Heart left ventricle (tissue), 16 donors: ENCODE results near the gene LGR6. TPM values are rescaled to one million over a fixed set of nuclear protein-coding genes. Genes with fewer than 3 reads are reported as not detected.

Source experiments
- ATAC-seq, 4 donors: fragments of 200-7000 bp; cut with Tn5 transposase; one replicate each; pipeline ENCODE4 v1.9.1; 2020 to 2022; ENCODE audit warnings: moderate library complexity in 4 of 4, mild to moderate bottlenecking in 3 of 4, moderate number of reproducible peaks in 1 of 4
- DNase-seq, 5 donors: peaks; one replicate each; pipeline ENCODE4 v3.0.0-alpha.2; 2020
- H3K27ac ChIP-seq, 12 donors: fragments of 200-600 bp; sonication (generic) in 4 of 12; one replicate each; pipeline versions ENCODE4 v1.5.0 to v1.8.0; 2016 to 2022; ENCODE audit warnings: mild to moderate bottlenecking in 2 of 12
- H3K27me3 ChIP-seq, 9 donors: fragments of 200-600 bp; sonication (generic) in 2 of 9; one replicate each; pipeline versions ENCODE4 v1.5.1 to v1.8.0; 2016 to 2022; ENCODE audit warnings: mild to moderate bottlenecking in 3 of 9
- H3K36me3 ChIP-seq, 9 donors: fragments of 200-600 bp; sonication (generic) in 2 of 9; one replicate each; pipeline versions ENCODE4 v1.5.0 to v1.8.0; 2018 to 2022; ENCODE audit warnings: mild to moderate bottlenecking in 2 of 9
- H3K4me1 ChIP-seq, 12 donors: fragments of 200-600 bp; sonication (generic) in 4 of 12; one replicate each; pipeline versions ENCODE4 v1.5.0 to v1.8.0; 2016 to 2022; ENCODE audit warnings: mild to moderate bottlenecking in 3 of 12
- H3K4me3 ChIP-seq, 12 donors: fragments of 200-600 bp; sonication (generic) in 4 of 12; one replicate each; pipeline versions ENCODE4 v1.5.0 to v1.8.0; 2017 to 2022; ENCODE audit warnings: mild to moderate bottlenecking in 9 of 12, moderate library complexity in 4 of 12
- H3K9me3 ChIP-seq, 12 donors: fragments of 200-600 bp; sonication (generic) in 4 of 12; one replicate each; pipeline versions ENCODE4 v1.5.0 to v1.8.0; 2016 to 2022; ENCODE audit warnings: mild to moderate bottlenecking in 1 of 12
- CTCF ChIP-seq, 12 donors: fragments of 200-600 bp; sonication (generic) in 4 of 12; IDR thresholded peaks; one replicate each; pipeline versions ENCODE4 v1.5.0 to v1.8.0; 2018 to 2022; ENCODE audit warnings: antibody characterized with exemption in 12 of 12, mild to moderate bottlenecking in 5 of 12
- POLR2A ChIP-seq, 2 donors: fragments of 450-650 bp; IDR thresholded peaks; one replicate each; pipeline ENCODE4 v1.6.1; 2017; ENCODE audit warnings: antibody characterized with exemption in 2 of 2, mild to moderate bottlenecking in 2 of 2, moderate library complexity in 2 of 2
- whole genome bisulfite sequencing, 4 donors: extraction: QIAGEN DNeasy Blood & Tissue Kit in 2 of 4; methylation state at CpG; one replicate each; pipeline versions ENCODE4 v1.1.5 to v1.1.7; 2013 to 2018; 5-methylcytosine and 5-hydroxymethylcytosine counted together
- intact Hi-C, 10 donors: fragments of 100-400 bp; cut with DNase I; formaldehyde crosslinking; loops; one replicate each; pipeline versions ENCODE4 v1.11.1 to v1.14.2; 2022
- polyA plus RNA-seq, 2 donors: library from polyadenylated mRNA; stranded (reverse); fragments of 200-250 nt; gene quantifications; one replicate each; pipeline ENCODE4 v1.2.3, GENCODE V29; 2013
- total RNA-seq, 9 donors: library from RNA; depleted of rRNA in 2 of 9; stranded (reverse); fragments of >200 nt in 2 of 9; fragmentation: NEBNext Ultra II Directional in 3 of 9; extraction: Animal tissue kit (Norgen Biotek cat#: 25700) in 3 of 9; gene quantifications; one replicate each; pipeline versions ENCODE4 v1.1.0 to v1.2.4, GENCODE V29; 2016 to 2023
- donor health status: ischemic (EF 13 %, LVEDD 7.1; RV severe dilation, severe dysfunction).
- donor health status: healthy with polysubstance abuse.
- donor health status: DM: no; HTN: yes; CAD: no.
- donor health status: DM: no; HTN: no; CAD: no.
- donor health status: ischemic (EF 25% LVEDD 6.9; RV normal size, moderate dysfunction).
- donor health status: ischemic (EF 25% LVEDD 5.7; RV mildly dilated, moderate dysfunction).
- donor health status: healthy.
- donor health status: DM: yes; HTN: yes; CAD: no.
- donor health status: ischemic (EF 35%, LVEDD 5.7; RV mildly dilated, moderate dysfunction).
- donor health status: nonischemic (EF 11% LVEDD 7.7; RV severe dilation, severe dysfunction).
- donor health status: DM: yes; HTN: yes; CAD: no.
- donor health status: PGD.
- donor health status: ischemic (EF 29% LVEDD 5.4; RV normal size, mild dysfunction).
- donor health status: nonischemic (EF 23%, LVEDD 6.1; RV moderate dilation, normal function).

Gene LGR6
- total and polyA plus RNA-seq, 11 donors, result 0.29 to 3.5 (median 1.7) TPM

DNA sequence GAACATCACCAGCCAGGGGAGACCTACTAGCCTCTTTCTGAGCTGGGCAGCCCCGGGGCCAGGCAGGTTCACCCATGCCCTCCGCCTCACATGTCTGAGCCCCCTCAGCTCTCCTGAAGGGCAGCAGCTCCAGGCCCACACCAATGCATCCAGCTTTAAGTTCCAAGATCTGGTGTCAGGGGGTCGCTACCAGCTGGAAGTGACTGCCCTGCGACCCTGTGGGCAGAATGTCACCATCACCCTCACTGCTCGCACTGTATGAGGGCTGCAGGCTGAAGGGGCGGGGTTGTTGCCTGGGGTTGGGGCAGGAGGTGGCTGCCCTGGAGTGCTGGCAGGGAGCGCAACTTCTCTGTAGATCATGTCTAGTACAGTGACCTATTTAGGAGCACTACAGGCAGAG is 24.7 kb upstream of the LGR6 start:
- H3K27me3 ChIP-seq, result no peaks in the 10 kb centered on the region
- no peak for DNase-seq
- TF ChIP-seq POLR2A (IDR thresholded peaks at IDR 0.05), result no peak
- TF ChIP-seq CTCF (IDR thresholded peaks at IDR 0.05), result no peak
- WGBS, 4 donors, result 93 to 100% (median 96%) methylated on average over 5 to 7 of the region's 7 CpGs
- no peak overlapping the region for H3K27ac ChIP-seq
- peaks cover 0 to 16% (median 0%) of the 10 kb centered on the region in 12 donors for H3K4me1 ChIP-seq
- intact Hi-C loops, result loop anchor here in 1 of 10 donors (5.0 kb wide), 1 partner anchor 538 kb away; no protein-coding TSS in a partner anchor
- no peaks in the 10 kb centered on the region for H3K9me3 ChIP-seq
- no peak for ATAC-seq
- H3K36me3 ChIP-seq, result no peaks in the 10 kb centered on the region
- no peak overlapping the region for H3K4me3 ChIP-seq

- no peak for TF ChIP-seq CTCF (IDR thresholded peaks at IDR 0.05)
- no peak for TF ChIP-seq POLR2A (IDR thresholded peaks at IDR 0.05)
- no peaks in the 10 kb centered on the region for H3K36me3 ChIP-seq
- no peaks in the 10 kb centered on the region for H3K27me3 ChIP-seq
- intact Hi-C loops, result no loop called here
- H3K4me1 ChIP-seq, result peaks cover 0 to 5% (median 0%) of the 10 kb centered on the region in 12 donors
- H3K27ac ChIP-seq, result no peak overlapping the region
- H3K4me3 ChIP-seq, result no peak overlapping the region
- WGBS, 4 donors, result 82 to 90% (median 88%) methylated on average over 6 of the region's 6 CpGs
- H3K9me3 ChIP-seq, result no peaks in the 10 kb centered on the region
- no peak for ATAC-seq
- no peak for DNase-seq
These were observed 22.9 kb upstream of the LGR6 start for GRCh38 chr1:202170726-202171125.

DNA sequence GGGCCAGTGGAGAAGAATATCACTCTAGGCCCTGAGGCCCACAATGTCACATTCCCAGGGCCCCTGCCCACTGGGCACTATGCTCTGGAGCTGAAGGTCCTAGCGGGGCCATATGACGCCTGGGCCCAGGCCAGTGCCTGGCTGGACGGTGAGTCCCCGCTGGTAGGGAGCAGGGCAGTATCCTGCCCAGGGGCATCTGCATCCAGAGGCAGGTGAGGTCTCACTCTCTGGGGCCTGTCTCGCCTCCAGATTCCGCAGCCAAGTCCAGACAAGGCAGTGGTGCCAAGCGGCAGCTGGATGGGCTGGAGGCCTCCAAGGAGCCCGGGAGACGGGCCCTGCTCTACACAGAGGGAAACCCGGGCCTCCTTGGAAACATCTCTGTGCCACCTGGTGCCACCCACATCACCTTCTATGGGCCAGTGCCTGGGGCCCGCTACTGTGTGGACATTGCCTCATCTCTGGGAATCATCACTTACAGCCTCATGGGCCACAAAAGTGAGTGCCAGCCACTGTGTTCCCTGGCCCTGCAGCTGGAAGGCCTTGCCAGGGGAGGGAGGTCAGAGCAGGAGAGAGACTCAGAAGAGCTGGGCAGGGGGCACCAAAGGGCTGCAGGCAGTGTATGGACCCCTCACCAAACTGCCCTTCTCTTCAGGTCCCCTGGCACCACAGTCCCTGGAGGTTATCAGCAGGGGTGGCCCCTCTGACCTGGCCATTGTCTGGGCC is 22.1 kb upstream of the LGR6 start:
- DNase-seq (peak in 1 of 5 donors; percentile 52), ATAC-seq (no peak)
- no peaks in the 10 kb centered on the region for H3K36me3 ChIP-seq
- H3K27ac ChIP-seq, result no peak overlapping the region
- peaks cover 0 to 5% (median 0%) of the 10 kb centered on the region in 12 donors for H3K4me1 ChIP-seq
- H3K4me3 ChIP-seq, result no peak overlapping the region
- TF ChIP-seq CTCF (IDR thresholded peaks at IDR 0.05) (no peak), POLR2A (IDR thresholded peaks at IDR 0.05) (no peak)
- no peaks in the 10 kb centered on the region for H3K9me3 ChIP-seq
- H3K27me3 ChIP-seq, result no peaks in the 10 kb centered on the region
- intact Hi-C loops, result no loop called here
- 93 to 98% (median 98%) methylated on average over 9 to 11 of the region's 11 CpGs for WGBS, 4 donors

DNA sequence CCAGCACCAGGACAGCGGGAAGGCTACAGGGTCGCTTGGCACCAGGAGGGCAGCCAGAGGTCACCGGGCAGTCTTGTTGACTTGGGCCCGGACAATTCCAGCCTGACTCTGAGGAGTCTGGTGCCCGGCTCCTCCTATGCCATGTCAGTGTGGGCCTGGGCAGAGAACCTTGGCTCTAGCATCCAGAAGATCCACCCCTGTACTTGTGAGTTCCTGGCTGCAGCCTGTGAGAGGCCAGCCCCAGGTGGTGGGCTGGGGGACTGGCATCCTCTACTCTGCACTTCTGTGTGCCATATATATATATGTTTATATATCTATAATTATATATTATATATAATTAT is 21.6 kb upstream of the LGR6 start:
- TF ChIP-seq POLR2A (IDR thresholded peaks at IDR 0.05) (no peak), CTCF (IDR thresholded peaks at IDR 0.05) (no peak)
- Histone ChIP-seq H3K4me1 (peaks cover 0 to 5% (median 0%) of the 10 kb centered on the region in 12 donors), H3K36me3 (no peaks in the 10 kb centered on the region), H3K27me3 (no peaks in the 10 kb centered on the region), H3K9me3 (no peaks in the 10 kb centered on the region), H3K4me3 (no peak overlapping the region), H3K27ac (no peak overlapping the region)
- 93 to 100% (median 95%) methylated on average over 1 to 5 of the region's 5 CpGs for whole genome bisulfite sequencing, 4 donors
- DNase-seq (peak in 1 of 5 donors; percentile 44), ATAC-seq (no peak)
- intact Hi-C loops, result no loop called here
